HEK293T (cell line): ENCODE results near the gene SLC22A13.

Experiments used
- CTCF ChIA-PET: fragments of 350-600 bp; formaldehyde crosslinking; extraction: SDS; loops from one replicate; lab custom pipeline; 2021; ENCODE audit warnings: antibody characterized with exemption, inconsistent platforms; lab: Yijun Ruan, JAX
- POLR2A ChIA-PET: fragments of 350-600 bp; formaldehyde crosslinking; extraction: SDS; loops from one replicate; lab custom pipeline; 2020; ENCODE audit warnings: antibody characterized with exemption, inconsistent platforms; lab: Yijun Ruan, JAX
- DNase-seq: peaks from one replicate; pipeline ENCODE4 v3.0.0; 2012; ENCODE audit warnings: mixed read lengths; ENCODE audit errors: extremely low spot score
- ARNT ChIP-seq: fragments of 450-650 bp; IDR thresholded peaks from 2 replicates; pipeline ENCODE4 v1.6.1; 2017; ENCODE audit warnings: mild to moderate bottlenecking
- BHLHE40 ChIP-seq: fragments of 450-650 bp; IDR thresholded peaks from 2 replicates; pipeline ENCODE4 v1.6.1; 2016; ENCODE audit warnings: mild to moderate bottlenecking, moderate library complexity, borderline replicate concordance
- CTBP1 ChIP-seq: fragments of 450-650 bp; IDR thresholded peaks from 2 replicates; pipeline ENCODE4 v1.6.1; 2016; ENCODE audit warnings: borderline replicate concordance
- ELF4 ChIP-seq: fragments of 450-650 bp; IDR thresholded peaks from 2 replicates; pipeline ENCODE4 v1.6.1; 2017; ENCODE audit warnings: antibody characterized with exemption
- FOXA1 ChIP-seq: fragments of 450-650 bp; IDR thresholded peaks from 2 replicates; pipeline ENCODE4 v1.6.1; 2016; ENCODE audit warnings: mild to moderate bottlenecking
- FOXK2 ChIP-seq: fragments of 450-650 bp; IDR thresholded peaks from 2 replicates; pipeline ENCODE4 v1.6.1; 2016; ENCODE audit warnings: mild to moderate bottlenecking
- FOXM1 ChIP-seq: fragments of 450-650 bp; IDR thresholded peaks from 2 replicates; pipeline ENCODE4 v1.6.1; 2017; ENCODE audit warnings: mild to moderate bottlenecking, borderline replicate concordance
- HDGF ChIP-seq: fragments of 450-650 bp; IDR thresholded peaks from 2 replicates; pipeline ENCODE4 v1.6.1; 2017; ENCODE audit warnings: antibody characterized with exemption, borderline replicate concordance
- L3MBTL2 ChIP-seq: fragments of 450-650 bp; conservative IDR thresholded peaks from 2 replicates; pipeline ENCODE4 v1.6.1; 2016; ENCODE audit warnings: mild to moderate bottlenecking
- LEF1 ChIP-seq: fragments of 450-650 bp; IDR thresholded peaks from 2 replicates; pipeline ENCODE4 v1.6.1; 2017; ENCODE audit warnings: mild to moderate bottlenecking, borderline replicate concordance
- NFRKB ChIP-seq: fragments of 450-650 bp; IDR thresholded peaks from 2 replicates; pipeline ENCODE4 v1.6.1; 2016; ENCODE audit warnings: mild to moderate bottlenecking, moderate library complexity
- PKNOX1 ChIP-seq: fragments of 450-650 bp; IDR thresholded peaks from 2 replicates; pipeline ENCODE4 v1.6.1; 2016
- SP1 ChIP-seq: fragments of 450-650 bp; IDR thresholded peaks from 2 replicates; pipeline ENCODE4 v1.6.1; 2017
- SUZ12 ChIP-seq: fragments of 450-650 bp; IDR thresholded peaks from 2 replicates; pipeline ENCODE4 v1.6.1; 2016; ENCODE audit warnings: mild to moderate bottlenecking
- TARDBP ChIP-seq: fragments of 450-650 bp; IDR thresholded peaks from 2 replicates; pipeline ENCODE4 v1.6.1; 2016
- ZNF384 ChIP-seq: fragments of 450-650 bp; IDR thresholded peaks from 2 replicates; pipeline ENCODE4 v1.6.1; 2016

SLC22A13 gene

GRCh38 chr3:38297537-38297936, 31.9 kb downstream of the SLC22A13 start:
- ChIA-PET CTCF (interaction anchor here (0.6 to 1.5 kb wide), 4 partner anchors 33 to 181 kb away, joined by 3 to 4 read pairs (median 3); partner anchors contain the start of gene OXSR1), POLR2A (no interaction called here)
- TF ChIP-seq FOXA1 (no peak), CTBP1 (no peak), SP1 (no peak), PKNOX1 (no peak), HDGF (no peak), NFRKB (no peak), SUZ12 (no peak)
- no peak for DNase-seq

- DNase-seq: peak; percentile 11
- CTCF ChIA-PET: interaction anchor here (0.6 to 1.5 kb wide), 6 partner anchors 24 to 181 kb away, joined by 3 to 4 read pairs (median 3); partner anchors contain the start of gene OXSR1
- POLR2A ChIA-PET: no interaction called here
- TF ChIP-seq FOXK2 (no peak), ELF4 (no peak), PKNOX1 (no peak), FOXM1 (no peak), ZNF384 (no peak), SUZ12 (no peak), SP1 (no peak), ARNT (no peak), FOXA1 (no peak), L3MBTL2 (no peak), BHLHE40 (no peak), TARDBP (no peak)
Observed at GRCh38 chr3:38297947-38298711, 32.5 kb downstream of the SLC22A13 start.

- CTCF ChIA-PET: no interaction called here
- no peak for DNase-seq
- TF ChIP-seq FOXM1 (no peak), LEF1 (no peak), SUZ12 (no peak), BHLHE40 (no peak), ELF4 (no peak), ZNF384 (no peak)
- POLR2A ChIA-PET: no interaction called here
Observed at GRCh38 chr3:38306941-38307340, 41.3 kb downstream of the SLC22A13 start.

- POLR2A ChIA-PET: no interaction called here
Observed at GRCh38 chr3:38307599-38307998, 42.0 kb downstream of the SLC22A13 start.

GRCh38 chr3:38308456-38308855, 42.8 kb downstream of the SLC22A13 start:
- POLR2A ChIA-PET: interaction anchor here (1.5 kb wide), 1 partner anchor 144 kb away, joined by 3 read pairs; the partner anchor contains the start of gene OXSR1
- no peak for TF ChIP-seq TARDBP
- no peak for TF ChIP-seq ARNT
- TF ChIP-seq FOXK2: no peak
- TF ChIP-seq HDGF: no peak
- TF ChIP-seq FOXM1: no peak
- TF ChIP-seq PKNOX1: no peak
- no peak for TF ChIP-seq NFRKB
- no peak for TF ChIP-seq ZNF384
- TF ChIP-seq FOXA1: no peak
- TF ChIP-seq L3MBTL2: no peak
- no peak for TF ChIP-seq CTBP1
- TF ChIP-seq ELF4: no peak
- peak; percentile 4 for DNase-seq
- CTCF ChIA-PET: interaction anchor here (0.7 kb wide), 2 partner anchors 16 to 332 kb away, joined by 3 read pairs; no protein-coding TSS in a partner anchor

More at GRCh38 chr3:38307599-38307998, 42.0 kb downstream of the SLC22A13 start:
- TF ChIP-seq FOXA1 (no peak), FOXM1 (no peak), HDGF (no peak), CTBP1 (no peak), NFRKB (no peak), SUZ12 (no peak), BHLHE40 (no peak), ELF4 (no peak), LEF1 (no peak)
- no peak for DNase-seq
- CTCF ChIA-PET: no interaction called here

GRCh38 chr3:38311476-38311875, 45.9 kb downstream of the SLC22A13 start:
- DNase-seq: no peak
- TF ChIP-seq PKNOX1: no peak
- no peak for TF ChIP-seq HDGF
- TF ChIP-seq FOXK2: no peak
- TF ChIP-seq ARNT: no peak
- no peak for TF ChIP-seq SP1
- TF ChIP-seq SUZ12: no peak
- TF ChIP-seq L3MBTL2: no peak
- TF ChIP-seq TARDBP: no peak
- TF ChIP-seq BHLHE40: no peak
- TF ChIP-seq CTBP1: no peak

More at GRCh38 chr3:38311476-38311875, 45.9 kb downstream of the SLC22A13 start:
- ChIA-PET POLR2A (no interaction called here), CTCF (no interaction called here)
